ENCODE results near the gene HAL.

DNA sequence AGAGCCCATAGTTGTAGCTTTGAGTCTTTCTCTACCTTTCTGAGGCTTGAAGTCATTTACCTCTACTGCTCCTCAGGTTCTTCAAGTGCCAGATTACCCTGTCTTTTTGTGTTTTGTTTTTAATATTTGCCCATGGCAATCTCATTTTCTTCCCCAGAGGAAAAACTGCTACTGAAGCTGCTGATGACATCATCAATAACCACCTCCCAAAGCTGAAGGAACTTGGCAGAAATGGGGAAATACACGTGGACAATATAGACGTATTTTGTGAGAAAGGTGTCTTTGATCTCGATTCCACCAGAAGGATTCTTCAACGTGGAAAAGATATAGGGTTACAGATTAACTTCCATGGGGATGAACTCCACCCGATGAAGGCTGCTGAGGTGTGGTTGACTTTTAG, 35.9 kb downstream of the HAL start:
- TF ChIP-seq, protein P1, sequence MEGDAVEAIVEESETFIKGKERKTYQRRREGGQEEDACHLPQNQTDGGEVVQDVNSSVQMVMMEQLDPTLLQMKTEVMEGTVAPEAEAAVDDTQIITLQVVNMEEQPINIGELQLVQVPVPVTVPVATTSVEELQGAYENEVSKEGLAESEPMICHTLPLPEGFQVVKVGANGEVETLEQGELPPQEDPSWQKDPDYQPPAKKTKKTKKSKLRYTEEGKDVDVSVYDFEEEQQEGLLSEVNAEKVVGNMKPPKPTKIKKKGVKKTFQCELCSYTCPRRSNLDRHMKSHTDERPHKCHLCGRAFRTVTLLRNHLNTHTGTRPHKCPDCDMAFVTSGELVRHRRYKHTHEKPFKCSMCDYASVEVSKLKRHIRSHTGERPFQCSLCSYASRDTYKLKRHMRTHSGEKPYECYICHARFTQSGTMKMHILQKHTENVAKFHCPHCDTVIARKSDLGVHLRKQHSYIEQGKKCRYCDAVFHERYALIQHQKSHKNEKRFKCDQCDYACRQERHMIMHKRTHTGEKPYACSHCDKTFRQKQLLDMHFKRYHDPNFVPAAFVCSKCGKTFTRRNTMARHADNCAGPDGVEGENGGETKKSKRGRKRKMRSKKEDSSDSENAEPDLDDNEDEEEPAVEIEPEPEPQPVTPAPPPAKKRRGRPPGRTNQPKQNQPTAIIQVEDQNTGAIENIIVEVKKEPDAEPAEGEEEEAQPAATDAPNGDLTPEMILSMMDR (IDR thresholded peaks at IDR 0.05) = no peak
- TF ChIP-seq ZFX (IDR thresholded peaks at IDR 0.05; ENCODE audit: borderline replicate concordance) = no peak
